Endodermal cell (in vitro differentiated cells): Measurements from ENCODE around the gene DVL3. TPM values are rescaled to one million over a fixed set of nuclear protein-coding genes. Genes with fewer than 3 reads are reported as not detected.

Experiments
- DNase-seq: peaks from one replicate; pipeline ENCODE4 v3.0.0-alpha.2; 2017
- H3K27ac ChIP-seq: 2 replicates; pipeline ENCODE4 v1.5.1; 2013; ENCODE audit warnings: mild to moderate bottlenecking, low read depth, low read length, moderate library complexity
- H3K27me3 ChIP-seq: 2 replicates; pipeline ENCODE4 v1.6.1; 2013; ENCODE audit warnings: mild to moderate bottlenecking, low read length, moderate library complexity; ENCODE audit not compliant: insufficient read depth, control insufficient read depth, poor library complexity, severe bottlenecking
- H3K36me3 ChIP-seq: 2 replicates; pipeline ENCODE4 v1.7.0; 2013; ENCODE audit warnings: mild to moderate bottlenecking, low read length, moderate library complexity; ENCODE audit not compliant: control insufficient read depth, insufficient read depth
- H3K4me1 ChIP-seq: one replicate; pipeline ENCODE4 v1.7.0; 2013; ENCODE audit warnings: low read length; ENCODE audit not compliant: control insufficient read depth, insufficient read depth
- H3K4me3 ChIP-seq: 2 replicates; pipeline ENCODE4 v1.5.1; 2013; ENCODE audit warnings: mild to moderate bottlenecking, low read length, moderate library complexity
- H3K9ac ChIP-seq: 2 replicates; pipeline ENCODE4 v1.6.1; 2013; ENCODE audit warnings: mild to moderate bottlenecking, low read length, moderate library complexity; ENCODE audit not compliant: poor library complexity, severe bottlenecking; ENCODE audit errors: extremely low read depth
- H3K9me3 ChIP-seq: 2 replicates; pipeline ENCODE4 v1.6.1; 2013; ENCODE audit warnings: mild to moderate bottlenecking, low read length, moderate library complexity; ENCODE audit not compliant: control insufficient read depth
- H3K27ac Mint-ChIP-seq: 2 replicates; pipeline ENCODE4 v1.8.0; 2020; ENCODE audit warnings: mixed read lengths
- H3K27me3 Mint-ChIP-seq: 2 replicates; pipeline ENCODE4 v1.8.0; 2021; ENCODE audit warnings: mild to moderate bottlenecking, mixed read lengths; ENCODE audit not compliant: insufficient read depth
- H3K36me3 Mint-ChIP-seq: 2 replicates; pipeline ENCODE4 v1.8.0; 2020; ENCODE audit warnings: low read depth, mixed read lengths
- H3K4me1 Mint-ChIP-seq: 2 replicates; pipeline ENCODE4 v1.8.0; 2020; ENCODE audit warnings: mixed read lengths
- H3K4me3 Mint-ChIP-seq: 2 replicates; pipeline ENCODE4 v1.8.0; 2020; ENCODE audit warnings: mild to moderate bottlenecking, moderate library complexity, mixed read lengths
- H3K9me3 Mint-ChIP-seq: 2 replicates; pipeline ENCODE4 v1.8.0; 2020; ENCODE audit warnings: mild to moderate bottlenecking, mixed read lengths
- WGBS, 2 experiments: methylation state at CpG; one replicate each; pipeline versions ENCODE4 v1.1.5 to v1.1.7; 2013; ENCODE audit warnings: missing lambda C conversion rate in 2 of 2, mixed read lengths in 1 of 2; ENCODE audit not compliant: insufficient coverage in 1 of 2, insufficient read length in 1 of 2; 5-methylcytosine and 5-hydroxymethylcytosine counted together
- total RNA-seq, 2 donors: library from RNA; stranded (reverse); fragmentation: NEBNext Ultra II Directional in 1 of 2; extraction: Animal tissue kit (Norgen Biotek cat#: 25700) in 1 of 2; gene quantifications; 2 replicates in 1 of 2; 3 replicates in 1 of 2; pipeline ENCODE4 v1.2.1, GENCODE V29; 2021
- TF ChIP-seq, protein P1 (sequence below): fragments of 200-600 bp; sonication (generic); conservative IDR thresholded peaks from 2 replicates; pipeline ENCODE4 v1.5.0; 2021; ENCODE audit warnings: antibody characterized with exemption, mild to moderate bottlenecking

DVL3 gene
- total RNA-seq, 2 donors from 2014 or later = 90.5 to 95.1 TPM

DNA sequence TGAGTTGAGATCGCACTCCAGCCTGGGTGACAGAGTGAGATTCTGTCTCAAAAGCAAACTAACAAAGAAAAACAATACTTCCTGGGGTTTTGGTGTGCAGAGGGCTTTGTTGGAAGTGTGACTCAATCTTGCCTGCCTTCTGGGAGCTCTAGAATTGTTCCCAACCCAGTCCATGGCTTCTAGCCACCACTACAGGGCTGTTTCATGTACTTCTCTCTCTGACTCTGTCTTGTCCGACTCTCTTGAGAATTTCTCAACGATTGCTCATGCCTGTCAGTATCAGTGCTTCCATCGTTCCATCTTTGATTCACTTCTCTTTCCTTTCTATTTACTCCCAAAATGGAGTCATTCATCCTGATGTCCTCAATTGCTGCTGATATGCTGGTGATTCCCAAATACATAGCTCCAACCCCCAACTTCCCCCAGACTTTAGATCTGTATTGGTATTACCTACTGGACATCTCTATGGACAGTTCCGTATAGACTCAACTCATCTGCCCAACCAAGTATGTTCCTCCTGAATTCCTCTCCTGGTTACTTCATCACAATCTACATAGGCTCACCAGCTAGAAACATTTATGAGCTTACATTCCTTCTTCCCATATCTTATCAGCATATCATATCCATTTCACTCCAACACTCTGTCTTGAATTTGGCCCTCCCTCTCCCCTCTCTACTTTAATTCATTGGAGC, 17.6 kb downstream of the DVL3 start:
- TF ChIP-seq, protein P1, sequence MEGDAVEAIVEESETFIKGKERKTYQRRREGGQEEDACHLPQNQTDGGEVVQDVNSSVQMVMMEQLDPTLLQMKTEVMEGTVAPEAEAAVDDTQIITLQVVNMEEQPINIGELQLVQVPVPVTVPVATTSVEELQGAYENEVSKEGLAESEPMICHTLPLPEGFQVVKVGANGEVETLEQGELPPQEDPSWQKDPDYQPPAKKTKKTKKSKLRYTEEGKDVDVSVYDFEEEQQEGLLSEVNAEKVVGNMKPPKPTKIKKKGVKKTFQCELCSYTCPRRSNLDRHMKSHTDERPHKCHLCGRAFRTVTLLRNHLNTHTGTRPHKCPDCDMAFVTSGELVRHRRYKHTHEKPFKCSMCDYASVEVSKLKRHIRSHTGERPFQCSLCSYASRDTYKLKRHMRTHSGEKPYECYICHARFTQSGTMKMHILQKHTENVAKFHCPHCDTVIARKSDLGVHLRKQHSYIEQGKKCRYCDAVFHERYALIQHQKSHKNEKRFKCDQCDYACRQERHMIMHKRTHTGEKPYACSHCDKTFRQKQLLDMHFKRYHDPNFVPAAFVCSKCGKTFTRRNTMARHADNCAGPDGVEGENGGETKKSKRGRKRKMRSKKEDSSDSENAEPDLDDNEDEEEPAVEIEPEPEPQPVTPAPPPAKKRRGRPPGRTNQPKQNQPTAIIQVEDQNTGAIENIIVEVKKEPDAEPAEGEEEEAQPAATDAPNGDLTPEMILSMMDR = no peak
- Mint-ChIP-seq H3K36me3 (peaks cover 44% of the 10 kb centered on the region), H3K27me3 (no peaks in the 10 kb centered on the region), H3K4me3 (no peak overlapping the region), H3K9me3 (no peaks in the 10 kb centered on the region), H3K27ac (no peak overlapping the region), H3K4me1 (peaks cover 14% of the 10 kb centered on the region)
- 94 to 95% methylated on average over 5 of the region's 5 CpGs for WGBS, 2 experiments
- H3K27me3 ChIP-seq = no peaks in the 10 kb centered on the region
- H3K4me3 ChIP-seq = no peak overlapping the region
- H3K27ac ChIP-seq = no peak overlapping the region
- H3K9me3 ChIP-seq = no peaks in the 10 kb centered on the region
- DNase-seq = peak; percentile 10
- H3K4me1 ChIP-seq = peaks cover 10% of the 10 kb centered on the region
- peaks cover 47% of the 10 kb centered on the region for H3K36me3 ChIP-seq
- H3K9ac ChIP-seq = no peak overlapping the region

DNA sequence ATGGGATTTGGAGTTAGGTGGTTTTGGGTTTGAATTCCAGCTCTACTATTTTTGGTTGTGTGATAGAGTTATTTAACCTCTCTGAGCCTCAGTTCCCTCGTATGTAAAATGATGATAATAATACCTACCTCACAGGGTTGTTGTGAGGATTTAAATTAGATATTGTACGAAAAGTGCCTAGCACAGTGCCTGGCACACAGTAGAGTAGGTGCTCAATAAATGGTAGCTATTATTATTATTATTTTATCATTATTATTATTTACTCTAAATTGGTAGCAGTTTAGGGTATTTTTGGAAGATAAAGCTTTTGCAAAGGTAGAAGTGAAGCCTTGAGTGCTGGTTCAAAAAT, 18.2 kb downstream of the DVL3 start:
- H3K27ac Mint-ChIP-seq = no peak overlapping the region
- peaks cover 47% of the 10 kb centered on the region for H3K36me3 Mint-ChIP-seq
- H3K4me3 Mint-ChIP-seq = no peak overlapping the region
- Histone ChIP-seq H3K4me1 (peaks cover 15% of the 10 kb centered on the region), H3K27ac (no peak overlapping the region), H3K27me3 (no peaks in the 10 kb centered on the region), H3K36me3 (peaks cover 47% of the 10 kb centered on the region), H3K9ac (no peak overlapping the region), H3K9me3 (no peaks in the 10 kb centered on the region), H3K4me3 (no peak overlapping the region)
- H3K9me3 Mint-ChIP-seq = no peaks in the 10 kb centered on the region
- no peak for DNase-seq
- H3K27me3 Mint-ChIP-seq = no peaks in the 10 kb centered on the region
- TF ChIP-seq, protein P1 = no peak
- H3K4me1 Mint-ChIP-seq = peaks cover 19% of the 10 kb centered on the region
- WGBS, 2 experiments = 100% methylated on average over 1 to 2 of the region's 2 CpGs

DNA sequence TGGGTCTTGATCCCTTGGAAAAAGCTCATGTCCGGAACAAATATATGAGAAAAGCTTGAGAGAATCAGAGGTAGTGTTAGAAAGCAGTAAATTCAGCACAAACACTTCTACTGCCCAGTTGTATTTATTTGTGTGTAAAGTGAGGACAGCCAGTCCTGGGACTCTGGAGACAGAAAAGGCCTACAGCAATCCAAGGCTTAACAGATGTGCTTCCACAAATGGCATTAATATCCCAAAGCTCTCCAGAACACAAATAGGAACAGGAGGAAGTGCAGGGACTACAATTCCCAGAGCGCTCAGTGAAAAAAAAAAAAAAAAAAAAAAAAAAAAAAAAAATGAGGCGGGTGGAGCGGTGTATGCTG, 19.1 kb downstream of the DVL3 start:
- H3K9me3 ChIP-seq = no peaks in the 10 kb centered on the region
- H3K4me3 ChIP-seq = no peak overlapping the region
- H3K4me3 Mint-ChIP-seq = peak overlapping the region; percentile 98
- H3K27ac ChIP-seq = no peak overlapping the region
- no peaks in the 10 kb centered on the region for H3K9me3 Mint-ChIP-seq
- H3K27ac Mint-ChIP-seq = peak overlapping the region; percentile 91
- peaks cover 15% of the 10 kb centered on the region for H3K4me1 ChIP-seq
- H3K27me3 ChIP-seq = no peaks in the 10 kb centered on the region
- peak; percentile 55 for DNase-seq
- H3K36me3 Mint-ChIP-seq = peaks cover 50% of the 10 kb centered on the region
- peaks cover 47% of the 10 kb centered on the region for H3K36me3 ChIP-seq
- peaks cover 19% of the 10 kb centered on the region for H3K4me1 Mint-ChIP-seq
- TF ChIP-seq, protein P1 = no peak
- H3K9ac ChIP-seq = no peak overlapping the region
- no peaks in the 10 kb centered on the region for H3K27me3 Mint-ChIP-seq
- WGBS, 2 experiments = 22% methylated on average over 4 of the region's 4 CpGs; no CpG with 5 or more reads in 1 of the 2 experiments
